Activated CD8-positive, alpha-beta memory T cell treated with anti-CD3 and anti-CD28 coated beads for 24 hours (primary cell): ENCODE measurements around the gene RALA.
"Not testable (repeated sequence)": the region's sequence is repeated elsewhere in the genome, so short reads cannot be mapped to it uniquely, and the experiment has no call there.

Source experiments
- DNase-seq: peaks from one replicate; pipeline ENCODE4 v3.0.0-alpha.2; 2020

RALA gene

DNA sequence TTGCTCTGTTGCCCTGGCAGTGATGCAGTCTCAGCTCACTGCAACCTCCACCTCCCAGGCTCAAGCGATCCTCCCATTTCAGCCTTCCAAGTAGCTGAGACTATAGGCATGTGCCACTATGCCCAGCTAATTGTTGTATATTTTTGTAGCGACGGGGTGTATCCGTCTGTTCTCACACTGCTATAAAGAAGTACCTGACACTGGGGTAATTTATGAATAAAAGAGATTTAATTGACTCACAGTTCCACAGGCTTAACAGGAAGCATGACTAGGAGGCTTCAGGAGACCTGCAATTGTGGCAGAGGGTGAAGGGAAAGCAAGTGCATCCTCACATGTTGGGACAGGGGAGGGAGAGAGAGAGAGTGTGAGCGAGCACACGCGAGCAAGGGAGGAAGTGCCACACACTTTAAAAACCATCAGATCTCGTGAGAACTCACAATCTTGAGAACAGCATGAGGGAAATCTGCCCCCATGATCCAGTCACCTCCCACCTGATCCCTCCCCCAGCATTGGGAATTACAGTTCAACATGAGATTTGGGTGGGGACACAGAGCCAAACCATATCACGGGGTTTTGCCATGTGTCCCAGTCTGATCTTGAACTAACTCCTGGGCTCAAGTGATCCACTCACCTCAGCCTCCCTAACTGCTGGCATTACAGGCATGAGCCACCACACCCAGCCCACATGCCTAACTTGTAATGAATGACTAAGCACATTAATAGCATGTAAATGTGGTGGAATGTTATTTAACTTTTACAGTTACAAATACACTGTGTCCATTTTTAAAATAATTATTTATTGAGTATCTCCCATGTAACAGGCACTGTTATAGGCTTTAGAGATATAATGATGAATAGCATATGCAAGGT is 65.5 kb downstream of the RALA start:
- no peak for DNase-seq

GRCh38 chr7:39691821-39692220 is 68.4 kb downstream of the RALA start:
- DNase-seq: no peak

DNA sequence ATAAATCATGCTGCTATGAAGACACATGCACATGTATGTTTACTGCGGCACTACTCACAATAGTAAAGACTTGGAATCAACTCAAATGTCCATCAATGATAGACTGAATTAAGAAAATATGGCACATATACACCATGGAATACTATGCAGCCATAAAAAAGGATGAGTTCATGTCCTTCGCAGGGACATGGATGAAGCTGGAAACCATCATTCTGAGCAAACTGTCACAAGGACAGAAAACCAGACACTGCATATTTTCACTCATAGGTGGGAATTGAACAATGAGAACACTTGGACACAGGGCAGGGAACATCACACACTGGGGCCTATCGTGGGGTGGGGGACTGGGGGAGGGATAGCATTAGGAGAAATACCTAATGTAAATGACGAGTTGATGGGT is 69.7 kb downstream of the RALA start:
- DNase-seq: not testable (repeated sequence)

DNA sequence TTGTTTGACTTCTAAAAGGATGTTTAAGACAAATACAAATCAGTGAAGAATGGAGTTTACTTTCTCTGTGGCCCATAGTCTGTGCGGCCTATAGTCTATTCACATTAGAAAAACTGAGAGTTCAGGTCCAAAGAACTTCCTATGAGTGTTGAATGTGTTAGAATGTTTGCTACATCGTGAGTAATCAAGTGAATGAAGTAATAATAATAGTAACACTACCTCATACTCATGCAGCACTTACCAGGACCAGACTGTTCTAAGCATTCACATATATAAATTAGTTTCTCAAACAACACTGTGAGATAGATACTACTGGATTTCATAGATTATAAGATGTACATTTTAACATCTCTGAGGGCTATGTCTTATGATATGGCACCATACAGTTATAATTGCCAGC is 70.4 kb downstream of the RALA start:
- DNase-seq: no peak

- no peak for DNase-seq
Measured at GRCh38 chr7:39695852-39696586, 72.6 kb downstream of the RALA start.

DNA sequence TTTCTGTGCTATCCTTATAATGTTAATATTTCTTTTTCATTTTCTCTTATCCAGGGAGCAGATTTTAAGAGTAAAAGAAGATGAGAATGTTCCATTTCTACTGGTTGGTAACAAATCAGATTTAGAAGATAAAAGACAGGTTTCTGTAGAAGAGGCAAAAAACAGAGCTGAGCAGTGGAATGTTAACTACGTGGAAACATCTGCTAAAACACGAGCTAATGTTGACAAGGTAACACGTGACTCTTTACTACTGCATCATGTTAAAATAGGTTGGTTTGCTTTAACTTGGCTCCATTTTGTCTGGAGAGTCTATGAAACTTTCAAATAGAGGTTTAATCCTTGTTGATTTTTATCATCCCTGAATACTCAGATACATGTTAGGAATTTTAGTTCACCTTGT is 73.3 kb downstream of the RALA start:
- DNase-seq: no peak

GRCh38 chr7:39697483-39697882 is 74.1 kb downstream of the RALA start:
- DNase-seq: no peak

DNA sequence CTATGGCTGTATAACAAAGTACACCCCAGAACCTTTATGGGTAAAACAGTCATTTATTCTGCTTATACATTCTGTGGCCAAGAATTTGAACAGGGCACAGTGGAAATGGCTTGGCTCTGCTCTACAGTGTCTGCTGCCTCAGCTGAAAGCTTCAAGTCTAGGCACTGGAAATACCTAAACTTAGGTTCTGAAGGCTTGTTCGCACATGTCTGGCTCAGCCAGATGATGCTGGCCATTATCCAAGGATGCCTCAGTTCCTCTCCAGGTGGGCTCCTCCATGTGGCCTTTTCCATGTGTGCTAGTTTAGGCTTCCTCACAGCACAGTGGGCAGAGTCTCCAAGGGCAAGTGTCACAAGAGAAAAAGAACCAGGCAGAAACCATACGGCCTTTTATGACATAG is 76.8 kb downstream of the RALA start:
- no peak for DNase-seq

- DNase-seq: no peak
Measured at GRCh38 chr7:39700932-39701331, 77.6 kb downstream of the RALA start.

DNA sequence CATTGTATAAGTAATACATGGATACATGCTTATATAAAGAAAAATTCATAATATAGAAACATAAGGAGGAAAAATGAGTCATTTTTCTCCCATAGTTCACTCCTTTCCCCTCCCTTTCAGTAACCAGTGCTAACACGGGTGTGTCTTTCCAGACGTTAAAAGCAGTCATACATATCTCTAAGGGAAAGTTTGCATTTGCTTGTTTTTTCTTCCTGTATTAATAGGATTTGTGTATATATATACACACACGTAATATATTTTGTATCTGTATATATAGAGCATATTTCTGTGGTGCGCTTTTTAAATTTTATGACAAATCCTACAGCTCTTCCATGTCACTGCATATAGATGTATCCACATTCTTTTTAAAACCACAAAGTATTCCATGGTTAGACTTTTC is 78.8 kb downstream of the RALA start:
- no peak for DNase-seq

- DNase-seq: no peak
Measured at GRCh38 chr7:39703144-39703543, 79.8 kb downstream of the RALA start.

GRCh38 chr7:39709029-39709428 is 85.7 kb downstream of the RALA start:
- no peak for DNase-seq

DNA sequence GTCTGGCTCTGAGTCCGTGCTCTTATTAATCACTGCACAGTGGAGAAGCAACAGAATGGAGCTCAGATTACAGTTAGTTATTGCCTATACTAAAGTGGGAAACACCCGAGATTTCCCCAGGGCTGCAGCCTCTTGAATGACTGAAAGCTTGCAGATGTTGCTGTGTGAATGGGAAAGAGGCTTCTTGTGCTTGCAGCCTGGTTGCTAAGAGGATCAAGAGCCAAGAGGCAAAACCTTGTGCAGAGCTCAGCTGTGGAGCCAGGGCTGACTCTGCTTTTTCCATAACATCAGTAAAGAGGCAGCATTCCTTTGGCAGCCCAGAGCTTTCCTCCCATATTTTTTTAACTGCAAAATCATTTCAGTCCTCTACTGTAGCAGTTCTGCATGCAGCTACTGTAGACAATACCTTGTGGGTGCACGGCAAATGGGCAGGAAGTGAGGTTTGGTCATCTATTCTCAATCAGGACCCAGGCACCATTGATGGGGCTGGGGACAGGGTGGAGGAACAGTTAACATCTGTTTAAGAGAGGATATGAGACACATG is 86.5 kb downstream of the RALA start:
- no peak for DNase-seq

- DNase-seq: no peak
Measured at GRCh38 chr7:39712751-39713150, 89.4 kb downstream of the RALA start.

DNA sequence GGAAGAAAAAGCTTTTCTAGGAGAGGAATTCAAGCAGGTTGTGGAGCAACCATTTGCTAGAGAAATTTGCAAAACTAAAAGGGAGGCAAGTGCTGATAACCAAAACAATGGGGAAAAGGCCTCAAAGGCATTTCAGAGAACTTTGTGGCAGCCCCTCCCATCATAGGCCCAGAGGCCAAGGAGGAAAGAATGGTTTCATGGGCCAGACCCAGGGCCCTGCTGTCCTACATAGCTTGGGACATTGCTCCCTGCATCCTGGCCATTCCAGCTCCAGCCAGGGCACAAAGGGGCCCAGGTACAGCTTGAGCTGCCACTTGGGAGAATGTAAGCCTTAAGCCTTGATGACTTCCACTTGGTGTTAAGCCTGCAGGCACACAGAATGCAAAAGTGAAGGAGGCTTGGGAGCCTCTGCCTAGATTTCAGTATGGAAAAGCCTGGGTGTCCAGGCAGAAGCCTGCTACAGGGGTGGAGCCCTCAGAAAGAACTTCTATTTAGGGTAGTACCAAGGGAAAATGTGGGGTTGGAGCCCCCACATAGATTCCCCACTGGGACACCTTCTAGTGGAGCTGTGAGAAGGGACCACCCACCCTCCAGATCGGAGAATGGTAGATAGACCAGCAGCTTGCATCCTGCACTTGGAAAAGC is 91.2 kb downstream of the RALA start:
- no peak for DNase-seq

DNA sequence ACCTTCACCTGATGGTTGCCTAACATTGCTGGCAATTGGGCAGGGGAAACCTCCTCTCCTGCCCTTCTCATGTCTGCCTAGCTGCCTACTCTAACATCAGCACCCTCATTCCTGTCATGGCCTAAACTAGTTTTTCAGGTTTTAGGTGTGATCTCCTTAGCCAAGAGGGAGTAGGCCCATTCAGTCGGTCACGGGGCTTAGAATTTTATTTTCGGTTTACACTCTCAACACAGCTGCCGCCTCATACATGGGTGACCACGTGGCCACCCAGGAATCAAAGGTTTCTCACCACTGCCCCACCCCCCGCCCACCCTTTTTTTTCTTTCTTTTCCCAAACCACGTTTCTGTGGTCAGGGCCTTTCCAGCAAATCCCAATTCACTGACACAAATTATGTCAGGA is 97.2 kb downstream of the RALA start:
- DNase-seq: no peak

DNA sequence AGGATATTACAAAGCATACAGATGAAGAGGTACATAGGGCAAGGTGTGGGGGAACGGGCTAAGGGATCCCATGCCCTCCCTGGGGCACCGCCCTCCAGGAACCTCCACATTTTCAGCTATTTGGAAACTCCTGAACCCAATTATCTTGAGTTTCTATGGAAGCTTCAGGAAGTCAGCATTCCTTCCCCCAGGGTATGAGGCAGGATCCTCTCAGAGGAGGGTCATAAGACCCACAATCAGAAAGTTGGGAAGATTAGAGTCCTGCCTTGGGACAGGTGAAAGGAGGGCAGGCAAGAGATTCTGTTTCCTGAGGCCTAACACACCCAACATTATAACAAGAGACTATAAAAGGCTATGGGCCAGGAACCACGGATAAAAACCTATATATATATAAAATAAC is 98.0 kb downstream of the RALA start:
- no peak for DNase-seq

GRCh38 chr7:39721919-39722597 is 98.7 kb downstream of the RALA start:
- no peak for DNase-seq

- no peak for DNase-seq
Measured at GRCh38 chr7:39727231-39728012, 104.0 kb downstream of the RALA start.

DNA sequence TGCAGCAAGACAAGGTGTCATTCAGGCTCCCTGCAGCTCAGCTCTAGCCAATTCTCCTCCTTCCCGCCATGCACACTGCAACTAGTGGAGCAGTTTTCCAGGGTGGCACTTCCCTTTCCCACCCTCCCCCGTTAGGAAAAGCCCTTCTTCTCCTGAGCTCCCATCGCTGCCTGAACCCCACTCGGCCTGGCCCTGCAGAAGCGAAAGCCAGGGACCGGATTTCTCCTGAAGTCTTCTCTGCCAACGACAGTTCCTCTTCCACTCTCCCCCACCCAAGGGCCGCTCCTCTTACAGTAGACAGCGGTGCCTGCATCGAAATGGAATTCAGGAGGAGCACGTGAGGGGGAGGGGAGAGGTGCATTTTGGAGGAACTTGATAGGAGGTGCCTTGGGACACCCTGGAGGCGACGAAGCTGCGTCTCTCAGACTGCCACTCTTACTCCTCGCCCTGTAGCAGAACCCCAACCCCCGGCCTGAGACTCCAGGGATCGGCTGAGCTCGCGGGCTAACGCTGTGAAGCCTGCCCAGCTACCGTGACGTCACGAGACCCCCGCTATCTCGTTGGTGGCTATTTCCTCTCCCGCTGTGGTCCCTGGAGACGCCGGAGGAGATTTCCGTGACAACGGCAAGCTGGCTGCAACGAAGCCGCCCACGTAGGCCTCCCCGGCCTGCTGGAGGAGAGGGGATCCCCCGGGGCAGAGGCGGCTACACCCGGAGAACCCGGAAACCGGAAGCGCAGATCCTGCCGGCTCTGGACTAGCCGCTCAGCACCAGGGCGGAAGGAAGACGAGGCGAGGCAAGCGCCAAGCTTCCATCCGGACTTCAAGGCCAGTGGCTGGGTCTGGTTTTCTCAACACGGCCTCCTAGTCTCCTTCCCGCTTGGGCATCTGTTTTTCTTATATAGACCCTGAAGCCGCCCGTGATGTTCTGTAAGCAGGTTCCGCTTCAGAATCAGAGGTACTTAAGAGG is 109.7 kb downstream of the RALA start:
- DNase-seq: peak; percentile 98
